K562 (cell line): ENCODE results near the gene WNT3. TPM values are rescaled to one million over a fixed set of nuclear protein-coding genes. Genes with fewer than 3 reads are reported as not detected.

Source experiments
- ELF2 ChIP-seq: fragments of 250-450 bp; sonication (Bioruptor Pico); IDR thresholded peaks from 2 replicates; pipeline ENCODE4 v1.5.0; 2021; ENCODE audit warnings: mild to moderate bottlenecking
- polyA plus RNA-seq, 8 experiments: library from polyadenylated mRNA; depleted of rRNA in 4 of 8; stranded (reverse) in 5 of 8; unstranded in 3 of 8; fragments of >200 nt; fragmentation: Nextera tagmentation in 2 of 8; fragmentation: Illumina TruSeq in 1 of 8; extraction: Ambion mirVana in 2 of 8; extraction: Trizol in 1 of 8; gene quantifications; 2 replicates each; pipeline versions ENCODE4 v1.2.1 to v1.2.3, GENCODE V29; 2011 to 2014; ENCODE audit warnings: inconsistent platforms in 1 of 8, missing spikeins in 1 of 8
- total RNA-seq, 7 experiments: library from RNA; depleted of rRNA in 6 of 7; stranded (reverse); fragments of >200 nt in 6 of 7; fragmentation: Illumina TruSeq in 2 of 7; extraction: Trizol in 2 of 7; gene quantifications; 2 replicates each; pipeline versions ENCODE4 v1.2.1 to v1.2.3, GENCODE V29; 2011 to 2021; ENCODE audit warnings: low replicate concordance in 1 of 7
- TF ChIP-seq, protein P1 (sequence below): fragments of 450-650 bp; IDR thresholded peaks from 2 replicates; pipeline ENCODE4 v1.6.1; 2016; ENCODE audit warnings: mild to moderate bottlenecking, moderate library complexity

Gene WNT3
- total and polyA plus RNA-seq, 9 of the 15 experiments (the other 6 are each of a cell fraction or from before 2014, with no cell fraction given): 1.5 to 6.1 (median 3.3) TPM

GRCh38 chr17:46854515-46854914 lies 36.0 kb upstream of the WNT3 start (continued):
- TF ChIP-seq, protein P1, sequence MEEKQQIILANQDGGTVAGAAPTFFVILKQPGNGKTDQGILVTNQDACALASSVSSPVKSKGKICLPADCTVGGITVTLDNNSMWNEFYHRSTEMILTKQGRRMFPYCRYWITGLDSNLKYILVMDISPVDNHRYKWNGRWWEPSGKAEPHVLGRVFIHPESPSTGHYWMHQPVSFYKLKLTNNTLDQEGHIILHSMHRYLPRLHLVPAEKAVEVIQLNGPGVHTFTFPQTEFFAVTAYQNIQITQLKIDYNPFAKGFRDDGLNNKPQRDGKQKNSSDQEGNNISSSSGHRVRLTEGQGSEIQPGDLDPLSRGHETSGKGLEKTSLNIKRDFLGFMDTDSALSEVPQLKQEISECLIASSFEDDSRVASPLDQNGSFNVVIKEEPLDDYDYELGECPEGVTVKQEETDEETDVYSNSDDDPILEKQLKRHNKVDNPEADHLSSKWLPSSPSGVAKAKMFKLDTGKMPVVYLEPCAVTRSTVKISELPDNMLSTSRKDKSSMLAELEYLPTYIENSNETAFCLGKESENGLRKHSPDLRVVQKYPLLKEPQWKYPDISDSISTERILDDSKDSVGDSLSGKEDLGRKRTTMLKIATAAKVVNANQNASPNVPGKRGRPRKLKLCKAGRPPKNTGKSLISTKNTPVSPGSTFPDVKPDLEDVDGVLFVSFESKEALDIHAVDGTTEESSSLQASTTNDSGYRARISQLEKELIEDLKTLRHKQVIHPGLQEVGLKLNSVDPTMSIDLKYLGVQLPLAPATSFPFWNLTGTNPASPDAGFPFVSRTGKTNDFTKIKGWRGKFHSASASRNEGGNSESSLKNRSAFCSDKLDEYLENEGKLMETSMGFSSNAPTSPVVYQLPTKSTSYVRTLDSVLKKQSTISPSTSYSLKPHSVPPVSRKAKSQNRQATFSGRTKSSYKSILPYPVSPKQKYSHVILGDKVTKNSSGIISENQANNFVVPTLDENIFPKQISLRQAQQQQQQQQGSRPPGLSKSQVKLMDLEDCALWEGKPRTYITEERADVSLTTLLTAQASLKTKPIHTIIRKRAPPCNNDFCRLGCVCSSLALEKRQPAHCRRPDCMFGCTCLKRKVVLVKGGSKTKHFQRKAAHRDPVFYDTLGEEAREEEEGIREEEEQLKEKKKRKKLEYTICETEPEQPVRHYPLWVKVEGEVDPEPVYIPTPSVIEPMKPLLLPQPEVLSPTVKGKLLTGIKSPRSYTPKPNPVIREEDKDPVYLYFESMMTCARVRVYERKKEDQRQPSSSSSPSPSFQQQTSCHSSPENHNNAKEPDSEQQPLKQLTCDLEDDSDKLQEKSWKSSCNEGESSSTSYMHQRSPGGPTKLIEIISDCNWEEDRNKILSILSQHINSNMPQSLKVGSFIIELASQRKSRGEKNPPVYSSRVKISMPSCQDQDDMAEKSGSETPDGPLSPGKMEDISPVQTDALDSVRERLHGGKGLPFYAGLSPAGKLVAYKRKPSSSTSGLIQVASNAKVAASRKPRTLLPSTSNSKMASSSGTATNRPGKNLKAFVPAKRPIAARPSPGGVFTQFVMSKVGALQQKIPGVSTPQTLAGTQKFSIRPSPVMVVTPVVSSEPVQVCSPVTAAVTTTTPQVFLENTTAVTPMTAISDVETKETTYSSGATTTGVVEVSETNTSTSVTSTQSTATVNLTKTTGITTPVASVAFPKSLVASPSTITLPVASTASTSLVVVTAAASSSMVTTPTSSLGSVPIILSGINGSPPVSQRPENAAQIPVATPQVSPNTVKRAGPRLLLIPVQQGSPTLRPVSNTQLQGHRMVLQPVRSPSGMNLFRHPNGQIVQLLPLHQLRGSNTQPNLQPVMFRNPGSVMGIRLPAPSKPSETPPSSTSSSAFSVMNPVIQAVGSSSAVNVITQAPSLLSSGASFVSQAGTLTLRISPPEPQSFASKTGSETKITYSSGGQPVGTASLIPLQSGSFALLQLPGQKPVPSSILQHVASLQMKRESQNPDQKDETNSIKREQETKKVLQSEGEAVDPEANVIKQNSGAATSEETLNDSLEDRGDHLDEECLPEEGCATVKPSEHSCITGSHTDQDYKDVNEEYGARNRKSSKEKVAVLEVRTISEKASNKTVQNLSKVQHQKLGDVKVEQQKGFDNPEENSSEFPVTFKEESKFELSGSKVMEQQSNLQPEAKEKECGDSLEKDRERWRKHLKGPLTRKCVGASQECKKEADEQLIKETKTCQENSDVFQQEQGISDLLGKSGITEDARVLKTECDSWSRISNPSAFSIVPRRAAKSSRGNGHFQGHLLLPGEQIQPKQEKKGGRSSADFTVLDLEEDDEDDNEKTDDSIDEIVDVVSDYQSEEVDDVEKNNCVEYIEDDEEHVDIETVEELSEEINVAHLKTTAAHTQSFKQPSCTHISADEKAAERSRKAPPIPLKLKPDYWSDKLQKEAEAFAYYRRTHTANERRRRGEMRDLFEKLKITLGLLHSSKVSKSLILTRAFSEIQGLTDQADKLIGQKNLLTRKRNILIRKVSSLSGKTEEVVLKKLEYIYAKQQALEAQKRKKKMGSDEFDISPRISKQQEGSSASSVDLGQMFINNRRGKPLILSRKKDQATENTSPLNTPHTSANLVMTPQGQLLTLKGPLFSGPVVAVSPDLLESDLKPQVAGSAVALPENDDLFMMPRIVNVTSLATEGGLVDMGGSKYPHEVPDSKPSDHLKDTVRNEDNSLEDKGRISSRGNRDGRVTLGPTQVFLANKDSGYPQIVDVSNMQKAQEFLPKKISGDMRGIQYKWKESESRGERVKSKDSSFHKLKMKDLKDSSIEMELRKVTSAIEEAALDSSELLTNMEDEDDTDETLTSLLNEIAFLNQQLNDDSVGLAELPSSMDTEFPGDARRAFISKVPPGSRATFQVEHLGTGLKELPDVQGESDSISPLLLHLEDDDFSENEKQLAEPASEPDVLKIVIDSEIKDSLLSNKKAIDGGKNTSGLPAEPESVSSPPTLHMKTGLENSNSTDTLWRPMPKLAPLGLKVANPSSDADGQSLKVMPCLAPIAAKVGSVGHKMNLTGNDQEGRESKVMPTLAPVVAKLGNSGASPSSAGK: no peak
- no peak for TF ChIP-seq ELF2 (CRISPR knock-in tag)
- TF ChIP-seq, all 486 proteins: peak for 5
